Fibroblast of lung (primary cell): ENCODE measurements around the gene AGRP. TPM values are rescaled to one million over a fixed set of nuclear protein-coding genes. Genes with fewer than 3 reads are reported as not detected.

ENCODE experiments used
- DNase-seq, 2 donors: peaks; one replicate each; pipeline versions ENCODE4 v3.0.0 to v3.0.0-alpha.2; 2010; ENCODE audit warnings: low read depth in 2 of 2
- H2AFZ ChIP-seq: 2 replicates; pipeline ENCODE4 v1.5.1; 2012; ENCODE audit warnings: low read length, control low read depth, inconsistent platforms
- H3K27ac ChIP-seq: 2 replicates; pipeline ENCODE4 v1.5.1; 2011; ENCODE audit warnings: low read length, control low read depth; ENCODE audit not compliant: insufficient read depth
- H3K27me3 ChIP-seq: 2 replicates; pipeline ENCODE4 v1.5.1; 2011; ENCODE audit warnings: mild to moderate bottlenecking, low read length; ENCODE audit not compliant: control insufficient read depth, insufficient read depth
- H3K36me3 ChIP-seq: 2 replicates; pipeline ENCODE4 v1.5.1; 2011; ENCODE audit warnings: low read length; ENCODE audit not compliant: control insufficient read depth, insufficient read depth
- H3K4me1 ChIP-seq: 2 replicates; pipeline ENCODE4 v1.5.1; 2011; ENCODE audit warnings: low read length; ENCODE audit not compliant: control insufficient read depth, insufficient read depth; ENCODE audit errors: extremely low read depth
- H3K4me2 ChIP-seq: 2 replicates; pipeline ENCODE4 v1.5.1; 2011; ENCODE audit warnings: low read length, control low read depth; ENCODE audit not compliant: insufficient read depth; ENCODE audit errors: extremely low read depth
- H3K4me3 ChIP-seq, 4 experiments: fragments of 200-600 bp in 1 of 4; sonication (generic) in 1 of 4; replicated peaks in 1 of 4; 2 replicates each; pipeline ENCODE4 v1.5.1; 2011 to 2016; ENCODE audit warnings: low read length in 4 of 4, low read depth in 3 of 4, mild to moderate bottlenecking in 3 of 4, control low read depth in 2 of 4, inconsistent platforms in 1 of 4, mixed read lengths in 1 of 4; ENCODE audit not compliant: insufficient read depth in 1 of 4; ENCODE audit errors: control extremely low read depth in 1 of 4
- H3K79me2 ChIP-seq: 2 replicates; pipeline ENCODE4 v1.5.1; 2012; ENCODE audit warnings: mild to moderate bottlenecking, low read length, inconsistent platforms; ENCODE audit not compliant: control insufficient read depth, insufficient read depth
- H3K9ac ChIP-seq: 2 replicates; pipeline ENCODE4 v1.5.1; 2011; ENCODE audit warnings: mild to moderate bottlenecking, low read length, control low read depth; ENCODE audit not compliant: insufficient read depth
- H3K9me3 ChIP-seq: 2 replicates; pipeline ENCODE4 v1.5.1; 2012; ENCODE audit warnings: low read depth, low read length; ENCODE audit not compliant: control insufficient read depth, insufficient read depth
- H4K20me1 ChIP-seq: 2 replicates; pipeline ENCODE4 v1.5.1; 2011; ENCODE audit warnings: low read length; ENCODE audit not compliant: control insufficient read depth, insufficient read depth; ENCODE audit errors: extremely low read depth
- CTCF ChIP-seq, 2 donors: IDR thresholded peaks in 1 of 2; conservative IDR thresholded peaks in 1 of 2; 1 replicate in 1 of 2; 2 replicates in 1 of 2; pipeline ENCODE4 v1.5.1; 2011 to 2012; ENCODE audit warnings: low read length in 2 of 2, control low read depth in 1 of 2, inconsistent platforms in 1 of 2, low read depth in 1 of 2, mild to moderate bottlenecking in 1 of 2
- EZH2 ChIP-seq: IDR thresholded peaks from 2 replicates; pipeline ENCODE4 v1.5.1; 2012; ENCODE audit warnings: low read length, control low read depth, mild to moderate bottlenecking; ENCODE audit errors: missing control alignments
- polyA plus RNA-seq, 2 donors: library from polyadenylated mRNA; depleted of rRNA in 1 of 2; stranded (reverse) in 1 of 2; unstranded in 1 of 2; fragments of >200 nt; gene quantifications; 2 replicates each; pipeline ENCODE4 v1.2.1, GENCODE V29; 2011 to 2012; ENCODE audit warnings: missing spikeins in 1 of 2
- total RNA-seq: library from RNA; depleted of rRNA; stranded (reverse); fragments of >200 nt; gene quantifications from 2 replicates; pipeline ENCODE4 v1.2.1, GENCODE V29; 2014

AGRP gene
- total and polyA plus RNA-seq, 2 donors (not counting 1 experiment from before 2014, with no cell fraction given), result not detected

DNA sequence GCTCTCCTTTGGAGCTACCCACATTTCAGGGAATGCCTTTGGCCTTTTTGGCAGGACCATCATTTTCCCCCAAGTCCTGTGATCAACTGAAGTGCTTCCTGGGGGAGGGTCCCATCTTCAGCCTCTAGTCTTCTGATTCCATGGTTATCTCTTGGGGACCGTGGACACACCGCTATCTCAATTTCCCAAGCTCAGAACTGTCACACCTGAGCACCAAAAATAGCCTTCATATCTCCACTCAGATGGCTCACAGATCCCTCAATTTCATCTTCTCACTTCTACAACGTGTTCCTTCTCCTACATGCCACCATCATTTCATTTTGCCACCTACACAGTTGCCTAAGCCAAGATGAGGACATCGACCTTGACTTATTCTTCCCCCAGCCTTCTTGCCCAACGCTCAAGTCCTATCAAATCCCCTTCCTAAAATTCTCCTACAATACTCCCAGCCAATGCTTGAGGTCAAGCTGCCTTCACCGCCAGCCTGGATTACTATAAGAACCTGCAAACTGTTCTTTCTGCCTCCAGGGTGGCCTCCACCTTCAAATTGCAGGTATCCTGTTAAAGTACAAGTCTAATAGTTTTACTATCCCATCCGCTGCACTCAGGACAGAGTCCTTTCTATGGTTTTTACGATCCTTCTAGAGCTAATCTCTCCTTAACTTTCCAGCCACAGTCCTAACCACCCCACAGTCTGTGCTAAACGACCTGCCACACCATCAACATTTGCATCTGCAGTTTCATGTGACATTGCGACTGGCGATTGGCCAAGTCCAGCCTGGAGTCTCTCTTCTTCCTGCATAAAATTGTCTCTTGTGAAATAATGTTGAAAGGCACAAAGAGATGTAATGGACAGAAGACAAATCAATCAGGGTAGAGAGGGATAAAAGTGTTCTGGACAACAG lies 8.5 kb downstream of the AGRP start:
- H3K27me3 ChIP-seq, result no peaks in the 10 kb centered on the region
- H3K27ac ChIP-seq, result no peak overlapping the region
- peaks cover 65% of the 10 kb centered on the region for H3K79me2 ChIP-seq
- no peaks in the 10 kb centered on the region for H3K36me3 ChIP-seq
- peaks cover 4% of the 10 kb centered on the region for H4K20me1 ChIP-seq
- no peak overlapping the region for H3K4me2 ChIP-seq
- DNase-seq, result no peak
- H3K9ac ChIP-seq, result no peak overlapping the region
- H3K9me3 ChIP-seq, result no peaks in the 10 kb centered on the region
- TF ChIP-seq EZH2, result no peak
- TF ChIP-seq CTCF (conservative IDR thresholded peaks at IDR 0.05 in 1 of 2, IDR thresholded peaks at IDR 0.05 in 1 of 2; ENCODE audit: low read depth in 1 of 2, low read length in 2 of 2), result no peak
- no peak overlapping the region for H3K4me3 ChIP-seq
- H2AFZ ChIP-seq, result no peak overlapping the region
- H3K4me1 ChIP-seq, result peaks cover 5% of the 10 kb centered on the region

- Histone ChIP-seq H3K9me3 (no peaks in the 10 kb centered on the region), H3K27me3 (no peaks in the 10 kb centered on the region), H2AFZ (no peak overlapping the region), H3K27ac (no peak overlapping the region), H4K20me1 (peaks cover 4% of the 10 kb centered on the region), H3K79me2 (peaks cover 50% of the 10 kb centered on the region), H3K4me1 (peaks cover 2% of the 10 kb centered on the region), H3K4me3 (no peak overlapping the region), H3K4me2 (no peak overlapping the region), H3K36me3 (no peaks in the 10 kb centered on the region), H3K9ac (no peak overlapping the region)
- DNase-seq, result no peak
- TF ChIP-seq CTCF (conservative IDR thresholded peaks at IDR 0.05 in 1 of 2, IDR thresholded peaks at IDR 0.05 in 1 of 2; ENCODE audit: low read depth in 1 of 2, low read length in 2 of 2), result no peak
- TF ChIP-seq EZH2, result no peak
Measured at GRCh38 chr16:67471758-67472384, 11.5 kb downstream of the AGRP start.

- TF ChIP-seq EZH2, result no peak
- no peak for TF ChIP-seq CTCF (conservative IDR thresholded peaks at IDR 0.05 in 1 of 2, IDR thresholded peaks at IDR 0.05 in 1 of 2; ENCODE audit: low read depth in 1 of 2, low read length in 2 of 2)
- H3K4me2 ChIP-seq, result no peak overlapping the region
- H3K27me3 ChIP-seq, result no peaks in the 10 kb centered on the region
- H3K36me3 ChIP-seq, result no peaks in the 10 kb centered on the region
- no peak overlapping the region for H3K4me3 ChIP-seq
- peaks cover 44% of the 10 kb centered on the region for H3K79me2 ChIP-seq
- H4K20me1 ChIP-seq, result peaks cover 4% of the 10 kb centered on the region
- H3K9me3 ChIP-seq, result no peaks in the 10 kb centered on the region
- H3K4me1 ChIP-seq, result peaks cover 6% of the 10 kb centered on the region
- DNase-seq, result no peak
- no peak overlapping the region for H3K9ac ChIP-seq
- H2AFZ ChIP-seq, result no peak overlapping the region
- H3K27ac ChIP-seq, result no peak overlapping the region
Measured at GRCh38 chr16:67470359-67470758, 13.0 kb downstream of the AGRP start.
